PC-3 (cell line): ENCODE results near the gene COL9A1.

Experiments used
- CTCF ChIP-seq: fragments of 300-600 bp; sonication (generic); conservative IDR thresholded peaks from 2 replicates; pipeline ENCODE4 v1.5.1; 2017; ENCODE audit warnings: antibody characterized with exemption, low read depth, mild to moderate bottlenecking, low read length
- EZH2 ChIP-seq: fragments of 300-600 bp; sonication (generic); IDR thresholded peaks from one replicate; pipeline ENCODE4 v1.6.1; 2017; ENCODE audit warnings: antibody characterized with exemption, mild to moderate bottlenecking, low read length; ENCODE audit not compliant: unreplicated experiment

GRCh38 chr6:70272071-70272470, 30.8 kb downstream of the COL9A1 start:
- TF ChIP-seq CTCF (no peak), EZH2 (no peak)
